HK-2 (cell line): ENCODE measurements around the gene OR5B3.
"Not testable (repeated sequence)": the region's sequence is repeated elsewhere in the genome, so short reads cannot be mapped to it uniquely, and the experiment has no call there.

Experiments used
- DNase-seq: peaks from one replicate; pipeline ENCODE4 v3.0.0-alpha.2; 2018; ENCODE audit not compliant: unreplicated experiment

OR5B3 gene

GRCh38 chr11:58406774-58407173, at the start of gene OR5B3:
TSS of gene OR5B3 (minus strand) at chr11:58406874. CDS start at chr11:58403409, 3,465 bp downstream.
- DNase-seq: no peak

GRCh38 chr11:58451585-58451984, 44.9 kb upstream of the OR5B3 start:
- DNase-seq: no peak

- DNase-seq: no peak
Observed at GRCh38 chr11:58446294-58446693, 39.6 kb upstream of the OR5B3 start.

- DNase-seq: no peak
Observed at GRCh38 chr11:58444300-58444699, 37.6 kb upstream of the OR5B3 start.

- no peak for DNase-seq
Observed at GRCh38 chr11:58442136-58442535, 35.5 kb upstream of the OR5B3 start, which contains the start of gene OR5B12. TSS of gene OR5B12 (minus strand) at chr11:58442236. CDS start at chr11:58440151, 2,085 bp downstream.

- no peak for DNase-seq
Observed at GRCh38 chr11:58438486-58438885, 31.8 kb upstream of the OR5B3 start.

- no peak for DNase-seq
Observed at GRCh38 chr11:58434217-58434616, 27.5 kb upstream of the OR5B3 start.

- no peak for DNase-seq
Observed at GRCh38 chr11:58433638-58434203, 27.0 kb upstream of the OR5B3 start.

GRCh38 chr11:58429273-58429672, 22.6 kb upstream of the OR5B3 start:
- DNase-seq: no peak

GRCh38 chr11:58428021-58428420, 21.3 kb upstream of the OR5B3 start, which contains the start of gene OR5B2:
TSS of gene OR5B2 (minus strand) at chr11:58428121. CDS start at chr11:58423261, 4,860 bp downstream.
- DNase-seq: no peak

- DNase-seq: not testable (repeated sequence)
Observed at GRCh38 chr11:58399622-58400021, 7.1 kb downstream of the OR5B3 start.

GRCh38 chr11:58395581-58395980, 11.1 kb downstream of the OR5B3 start:
- DNase-seq: no peak

- no peak for DNase-seq
Observed at GRCh38 chr11:58394195-58394594, 12.5 kb downstream of the OR5B3 start.

- no peak for DNase-seq
Observed at GRCh38 chr11:58392746-58393145, 13.9 kb downstream of the OR5B3 start.

GRCh38 chr11:58391879-58392278, 14.8 kb downstream of the OR5B3 start:
- DNase-seq: no peak

GRCh38 chr11:58390551-58391063, 16.1 kb downstream of the OR5B3 start:
- DNase-seq: no peak

GRCh38 chr11:58358969-58359368, 47.7 kb downstream of the OR5B3 start, which contains the start of gene OR5B17:
TSS of gene OR5B17 (minus strand) at chr11:58359069. CDS start at chr11:58359069, 0 bp downstream.
- no peak for DNase-seq

- no peak for DNase-seq
Observed at GRCh38 chr11:58354727-58355126, 51.9 kb downstream of the OR5B3 start.
